Tibial nerve (tissue), 4 donors: ENCODE results near the gene ACOXL.

Experiments used
- CTCF ChIP-seq, 5 experiments: fragments of 200-600 bp in 3 of 5; fragments of 450-650 bp in 2 of 5; sonication (generic) in 3 of 5; IDR thresholded peaks; one replicate each; pipeline ENCODE4 v1.5.1; 2016 to 2019; ENCODE audit warnings: antibody characterized with exemption in 5 of 5, mild to moderate bottlenecking in 3 of 5, moderate library complexity in 2 of 5
- EP300 ChIP-seq, 2 donors: sonication (generic); formaldehyde crosslinking; IDR thresholded peaks; one replicate each; pipeline ENCODE4 v1.6.1; 2017; ENCODE audit warnings: antibody characterized with exemption in 2 of 2, mild to moderate bottlenecking in 1 of 2

GRCh38 chr2:110871637-110872036, 139.3 kb downstream of the ACOXL start:
- TF ChIP-seq CTCF (IDR thresholded peaks at IDR 0.05) (no peak), EP300 (IDR thresholded peaks at IDR 0.05) (no peak)
